RWPE2 (cell line): Measurements from ENCODE around the gene VASN.

Source experiments
- ATAC-seq: fragments of 200-7000 bp; cut with Tn5 transposase; 3 replicates; pipeline ENCODE4 v1.9.1; 2021; ENCODE audit warnings: low read depth
- DNase-seq: peaks from one replicate; pipeline ENCODE4 v3.0.0-alpha.2; 2020; ENCODE audit warnings: low spot score
- H3K27ac ChIP-seq: fragments of 450-650 bp; 2 replicates; pipeline ENCODE4 v1.5.1; 2017; ENCODE audit warnings: mild to moderate bottlenecking; ENCODE audit not compliant: poor library complexity, severe bottlenecking
- H3K27me3 ChIP-seq: fragments of 250-450 bp; sonication (Bioruptor Pico); 2 replicates; pipeline ENCODE4 v1.5.1; 2021; ENCODE audit warnings: mild to moderate bottlenecking, moderate library complexity; ENCODE audit not compliant: insufficient read depth, poor library complexity, severe bottlenecking
- H3K36me3 ChIP-seq: fragments of 250-450 bp; sonication (Bioruptor Pico); 2 replicates; pipeline ENCODE4 v1.5.1; 2020; ENCODE audit warnings: low read depth, mild to moderate bottlenecking, moderate library complexity
- H3K4me1 ChIP-seq: fragments of 250-450 bp; sonication (Bioruptor Pico); 2 replicates; pipeline ENCODE4 v1.5.1; 2021; ENCODE audit warnings: mild to moderate bottlenecking, moderate library complexity; ENCODE audit not compliant: insufficient read depth, poor library complexity, severe bottlenecking
- H3K4me3 ChIP-seq: fragments of 250-450 bp; sonication (Bioruptor Pico); 2 replicates; pipeline ENCODE4 v1.5.1; 2021; ENCODE audit warnings: mild to moderate bottlenecking, moderate library complexity; ENCODE audit not compliant: severe bottlenecking
- H3K9me3 ChIP-seq: fragments of 250-450 bp; sonication (Bioruptor Pico); 2 replicates; pipeline ENCODE4 v1.5.1; 2021; ENCODE audit warnings: mild to moderate bottlenecking, moderate library complexity; ENCODE audit not compliant: severe bottlenecking
- TF ChIP-seq, protein P1 (sequence below): fragments of 450-650 bp; IDR thresholded peaks from one replicate; pipeline ENCODE4 v1.5.1; 2017; ENCODE audit warnings: mild to moderate bottlenecking, moderate library complexity; ENCODE audit not compliant: poor library complexity, severe bottlenecking

Gene VASN

DNA sequence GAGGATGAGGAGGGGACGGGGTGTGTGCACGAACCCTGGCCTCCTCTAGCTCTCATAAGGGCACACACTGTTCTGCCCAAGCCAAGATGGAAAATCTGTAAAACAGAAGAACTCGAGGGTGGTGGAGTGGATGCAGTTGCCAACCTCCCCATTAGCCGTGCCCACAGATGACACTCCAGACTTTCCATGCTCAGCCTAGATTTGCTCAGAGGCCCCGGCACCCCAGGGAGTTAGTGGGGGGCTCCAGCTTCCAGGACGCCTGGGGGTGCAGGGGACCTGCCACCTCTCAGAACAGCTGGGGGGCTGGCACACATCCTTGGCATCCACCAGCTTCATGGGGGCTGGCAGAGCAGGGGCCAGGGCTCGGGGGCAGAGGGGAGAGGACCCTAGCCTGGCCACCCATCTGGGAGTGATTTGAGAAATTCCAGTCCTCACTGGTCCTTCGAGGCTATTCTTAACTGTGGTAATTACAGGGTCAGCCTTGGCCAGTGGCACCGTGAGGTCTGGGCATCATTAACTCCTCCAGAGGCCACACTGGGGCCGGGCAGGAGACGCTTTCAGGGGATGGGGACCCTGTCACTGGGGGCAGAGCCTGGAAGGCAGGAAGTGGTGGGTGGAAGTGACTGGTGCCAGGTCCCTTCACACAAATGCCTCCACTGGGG lies 14.3 kb downstream of the VASN start:
- Histone ChIP-seq H3K9me3 (no peaks in the 10 kb centered on the region), H3K4me1 (no peaks in the 10 kb centered on the region), H3K27ac (peak overlapping the region; percentile 5), H3K36me3 (peaks cover 9% of the 10 kb centered on the region), H3K4me3 (no peak overlapping the region), H3K27me3 (no peaks in the 10 kb centered on the region)
- ATAC-seq (peak; percentile 3; the same call in 1 of the 3 replicates), DNase-seq (no peak)
- TF ChIP-seq, protein P1, sequence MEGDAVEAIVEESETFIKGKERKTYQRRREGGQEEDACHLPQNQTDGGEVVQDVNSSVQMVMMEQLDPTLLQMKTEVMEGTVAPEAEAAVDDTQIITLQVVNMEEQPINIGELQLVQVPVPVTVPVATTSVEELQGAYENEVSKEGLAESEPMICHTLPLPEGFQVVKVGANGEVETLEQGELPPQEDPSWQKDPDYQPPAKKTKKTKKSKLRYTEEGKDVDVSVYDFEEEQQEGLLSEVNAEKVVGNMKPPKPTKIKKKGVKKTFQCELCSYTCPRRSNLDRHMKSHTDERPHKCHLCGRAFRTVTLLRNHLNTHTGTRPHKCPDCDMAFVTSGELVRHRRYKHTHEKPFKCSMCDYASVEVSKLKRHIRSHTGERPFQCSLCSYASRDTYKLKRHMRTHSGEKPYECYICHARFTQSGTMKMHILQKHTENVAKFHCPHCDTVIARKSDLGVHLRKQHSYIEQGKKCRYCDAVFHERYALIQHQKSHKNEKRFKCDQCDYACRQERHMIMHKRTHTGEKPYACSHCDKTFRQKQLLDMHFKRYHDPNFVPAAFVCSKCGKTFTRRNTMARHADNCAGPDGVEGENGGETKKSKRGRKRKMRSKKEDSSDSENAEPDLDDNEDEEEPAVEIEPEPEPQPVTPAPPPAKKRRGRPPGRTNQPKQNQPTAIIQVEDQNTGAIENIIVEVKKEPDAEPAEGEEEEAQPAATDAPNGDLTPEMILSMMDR: no peak

DNA sequence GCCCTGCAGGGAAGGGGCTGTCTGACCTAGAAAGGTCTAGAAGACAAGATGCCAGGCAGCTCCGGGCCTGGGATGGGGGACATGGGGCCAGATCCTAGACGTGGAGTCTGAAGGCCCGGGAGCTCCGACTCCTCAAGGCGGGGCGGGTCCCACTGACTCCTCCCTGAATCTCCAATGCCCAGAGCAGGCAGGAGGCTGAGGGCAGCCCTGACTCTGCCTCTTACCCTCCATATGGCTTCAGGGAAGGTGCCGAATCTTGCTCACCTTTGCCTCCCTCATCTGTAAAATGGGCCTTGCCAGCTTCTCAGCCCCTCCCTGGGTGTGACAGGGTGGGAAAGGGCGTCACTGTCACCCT lies 14.8 kb downstream of the VASN start:
- H3K27me3 ChIP-seq: no peaks in the 10 kb centered on the region
- TF ChIP-seq, protein P1: no peak
- no peak overlapping the region for H3K4me3 ChIP-seq
- H3K36me3 ChIP-seq: peaks cover 5% of the 10 kb centered on the region
- H3K9me3 ChIP-seq: no peaks in the 10 kb centered on the region
- DNase-seq: no peak
- H3K27ac ChIP-seq: peak overlapping the region; percentile 5
- H3K4me1 ChIP-seq: no peaks in the 10 kb centered on the region
- peak; percentile 34 for ATAC-seq

DNA sequence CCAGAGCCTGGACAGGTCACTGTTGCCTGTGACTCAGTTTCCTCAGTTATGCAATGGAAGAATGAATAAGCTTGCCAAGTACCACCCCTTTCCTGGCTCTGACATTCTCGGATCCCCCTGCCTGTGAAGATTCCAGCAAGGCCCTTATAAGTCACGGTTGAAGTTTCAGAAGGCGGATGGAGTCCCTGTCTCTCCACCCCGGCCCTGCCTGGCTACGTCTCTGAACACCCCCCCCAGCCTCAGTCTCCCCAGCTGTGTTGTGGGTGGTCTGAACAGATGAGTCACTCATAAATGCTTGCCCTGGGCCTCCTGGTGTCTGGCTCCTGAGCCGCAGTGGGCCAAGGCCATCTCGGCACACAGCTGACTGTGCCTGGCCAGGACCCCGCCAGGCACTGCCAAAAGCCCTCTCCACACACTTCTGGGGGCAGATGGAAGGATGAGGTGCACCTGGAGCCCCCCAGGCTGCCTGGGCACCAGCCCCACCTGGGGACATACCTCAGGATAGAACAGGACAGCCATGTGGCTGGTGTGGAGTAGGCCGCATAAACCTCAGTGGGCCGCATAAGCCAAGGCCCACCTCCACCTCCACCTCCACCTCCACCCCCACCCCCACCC lies 15.4 kb downstream of the VASN start:
- H3K36me3 ChIP-seq: peaks cover 5% of the 10 kb centered on the region
- peak overlapping the region; percentile 5 for H3K27ac ChIP-seq
- no peak for DNase-seq
- no peaks in the 10 kb centered on the region for H3K9me3 ChIP-seq
- no peaks in the 10 kb centered on the region for H3K27me3 ChIP-seq
- ATAC-seq: no peak
- TF ChIP-seq, protein P1: no peak
- H3K4me1 ChIP-seq: peaks cover under 1% of the 10 kb centered on the region
- no peak overlapping the region for H3K4me3 ChIP-seq

DNA sequence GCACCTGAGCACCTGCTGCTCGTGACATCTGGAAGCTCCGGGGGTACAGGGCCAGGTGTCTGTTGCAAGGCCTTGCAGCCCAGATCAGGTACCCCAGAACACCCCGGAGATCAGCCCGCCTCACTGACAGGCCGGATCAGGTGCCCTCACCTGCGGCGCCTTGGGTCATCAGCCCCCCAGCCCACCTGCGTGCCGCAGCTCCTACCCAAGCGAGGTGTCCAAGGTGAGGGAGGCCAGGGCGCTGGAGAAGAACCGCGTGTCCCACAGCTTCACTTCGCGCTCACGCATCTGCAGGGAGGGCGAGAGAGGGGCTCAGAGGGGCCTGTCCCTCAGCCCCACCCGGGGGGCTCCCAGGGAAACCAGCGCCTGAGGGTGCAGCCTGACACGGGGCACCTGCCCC lies 16.1 kb downstream of the VASN start:
- Histone ChIP-seq H3K9me3 (no peaks in the 10 kb centered on the region), H3K4me1 (peaks cover 8% of the 10 kb centered on the region), H3K36me3 (peaks cover 4% of the 10 kb centered on the region), H3K27me3 (no peaks in the 10 kb centered on the region), H3K4me3 (no peak overlapping the region), H3K27ac (no peak overlapping the region)
- TF ChIP-seq, protein P1: no peak
- no peak for DNase-seq
- ATAC-seq: no peak
